Measurements from ENCODE around the gene FMN1.
A peak's percentile ranks its signal among the peaks of the same experiment; 100 is the strongest.

The FMN1 gene, protein sequence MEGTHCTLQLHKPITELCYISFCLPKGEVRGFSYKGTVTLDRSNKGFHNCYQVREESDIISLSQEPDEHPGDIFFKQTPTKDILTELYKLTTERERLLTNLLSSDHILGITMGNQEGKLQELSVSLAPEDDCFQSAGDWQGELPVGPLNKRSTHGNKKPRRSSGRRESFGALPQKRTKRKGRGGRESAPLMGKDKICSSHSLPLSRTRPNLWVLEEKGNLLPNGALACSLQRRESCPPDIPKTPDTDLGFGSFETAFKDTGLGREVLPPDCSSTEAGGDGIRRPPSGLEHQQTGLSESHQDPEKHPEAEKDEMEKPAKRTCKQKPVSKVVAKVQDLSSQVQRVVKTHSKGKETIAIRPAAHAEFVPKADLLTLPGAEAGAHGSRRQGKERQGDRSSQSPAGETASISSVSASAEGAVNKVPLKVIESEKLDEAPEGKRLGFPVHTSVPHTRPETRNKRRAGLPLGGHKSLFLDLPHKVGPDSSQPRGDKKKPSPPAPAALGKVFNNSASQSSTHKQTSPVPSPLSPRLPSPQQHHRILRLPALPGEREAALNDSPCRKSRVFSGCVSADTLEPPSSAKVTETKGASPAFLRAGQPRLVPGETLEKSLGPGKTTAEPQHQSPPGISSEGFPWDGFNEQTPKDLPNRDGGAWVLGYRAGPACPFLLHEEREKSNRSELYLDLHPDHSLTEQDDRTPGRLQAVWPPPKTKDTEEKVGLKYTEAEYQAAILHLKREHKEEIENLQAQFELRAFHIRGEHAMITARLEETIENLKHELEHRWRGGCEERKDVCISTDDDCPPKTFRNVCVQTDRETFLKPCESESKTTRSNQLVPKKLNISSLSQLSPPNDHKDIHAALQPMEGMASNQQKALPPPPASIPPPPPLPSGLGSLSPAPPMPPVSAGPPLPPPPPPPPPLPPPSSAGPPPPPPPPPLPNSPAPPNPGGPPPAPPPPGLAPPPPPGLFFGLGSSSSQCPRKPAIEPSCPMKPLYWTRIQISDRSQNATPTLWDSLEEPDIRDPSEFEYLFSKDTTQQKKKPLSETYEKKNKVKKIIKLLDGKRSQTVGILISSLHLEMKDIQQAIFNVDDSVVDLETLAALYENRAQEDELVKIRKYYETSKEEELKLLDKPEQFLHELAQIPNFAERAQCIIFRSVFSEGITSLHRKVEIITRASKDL (N-terminal part only)

DNA sequence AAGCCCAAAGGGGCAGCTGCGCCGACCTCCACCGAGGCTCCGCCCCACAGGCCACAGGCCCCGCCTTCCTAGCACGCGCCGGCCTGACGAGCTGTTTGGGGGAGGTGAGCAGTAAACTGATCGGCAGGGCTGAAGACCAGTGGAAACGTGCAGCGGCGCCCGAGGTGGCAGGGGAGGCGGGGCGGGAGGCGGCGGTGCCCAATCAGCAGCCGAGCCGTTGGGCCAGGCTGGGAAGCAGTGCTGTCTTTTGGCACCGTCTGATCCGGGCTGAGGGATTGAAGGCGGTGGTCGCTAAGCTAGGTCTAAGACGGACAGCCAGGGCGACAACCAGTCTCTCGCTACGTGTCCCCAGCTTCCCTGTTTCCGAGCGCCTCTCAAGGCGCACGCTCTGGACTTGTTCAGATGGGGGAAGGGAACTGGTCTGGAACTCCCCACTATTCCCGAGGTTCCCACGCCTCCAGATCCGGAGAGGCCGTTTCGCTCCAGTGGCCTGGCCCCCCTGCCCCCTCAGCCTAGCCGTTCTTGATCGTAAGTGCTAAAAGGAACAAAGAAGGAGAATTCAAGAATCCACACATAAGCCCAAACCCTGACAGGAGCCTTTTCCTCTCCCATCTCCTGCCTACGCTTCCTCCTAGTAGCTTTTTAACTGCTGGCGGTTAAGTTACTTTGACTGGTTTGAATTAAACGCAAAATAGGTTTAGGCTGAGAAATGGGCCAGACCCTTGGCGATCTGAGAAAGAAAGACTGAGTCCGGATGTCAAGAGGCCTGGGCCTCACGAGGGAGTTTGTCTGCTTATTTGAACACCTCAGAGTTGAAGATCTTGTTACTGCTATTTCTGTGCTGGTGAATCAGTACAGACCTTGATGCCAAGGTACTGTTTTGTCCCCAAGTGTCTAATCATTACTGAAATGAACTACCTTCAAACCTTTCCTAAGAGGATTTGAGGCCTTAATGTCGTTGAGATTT, at the start of gene FMN1:
Gene FMN1 (minus strand): TSS at position 11 of the 967 bp plus-strand sequence. CDS start 39,800 bp downstream, outside the sequence.
- peak; percentile 93 for DNase-seq (ENCODE audit: low read depth)

DNA sequence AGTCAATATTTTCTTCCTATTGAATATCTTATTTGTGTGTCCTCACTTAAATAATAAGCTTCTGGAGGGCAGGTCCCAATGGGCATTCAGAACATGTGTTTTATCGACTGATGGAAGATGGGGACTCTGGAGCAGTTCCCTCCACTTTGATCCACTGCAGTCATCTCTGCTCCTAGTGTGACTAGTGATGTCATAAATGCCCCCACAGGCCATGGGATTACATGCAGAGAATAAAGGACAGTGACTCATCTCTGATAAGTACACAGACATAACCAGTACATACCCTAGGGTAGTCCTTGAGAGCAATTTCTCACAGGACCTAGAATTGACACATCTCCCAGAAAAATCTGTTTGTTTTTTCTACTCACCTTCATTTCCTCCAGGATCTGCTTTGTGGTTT, 49.4 kb upstream of the FMN1 start:
- DNase-seq (ENCODE audit: low read depth) = peak; percentile 71

DNA sequence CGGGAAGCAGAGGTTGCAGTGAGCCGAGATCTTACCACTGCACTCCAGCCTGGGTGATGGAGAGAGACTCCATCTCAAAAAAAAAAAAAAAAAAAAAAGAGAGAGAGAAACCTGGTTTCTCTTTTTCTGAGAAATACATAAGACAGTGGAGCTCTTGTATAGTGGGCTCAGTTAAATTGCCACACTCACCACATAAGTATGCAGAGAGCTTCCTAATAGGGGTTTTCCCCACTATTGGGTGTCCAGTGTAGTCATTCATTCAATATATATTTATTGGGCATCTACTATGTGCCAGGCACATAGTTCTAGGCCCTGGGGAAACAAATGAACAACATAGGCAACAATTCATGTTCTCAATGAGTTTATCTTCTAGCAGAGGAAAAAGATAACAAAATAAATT, 48.9 kb upstream of the FMN1 start:
- DNase-seq (ENCODE audit: low read depth) = peak; percentile 57

DNA sequence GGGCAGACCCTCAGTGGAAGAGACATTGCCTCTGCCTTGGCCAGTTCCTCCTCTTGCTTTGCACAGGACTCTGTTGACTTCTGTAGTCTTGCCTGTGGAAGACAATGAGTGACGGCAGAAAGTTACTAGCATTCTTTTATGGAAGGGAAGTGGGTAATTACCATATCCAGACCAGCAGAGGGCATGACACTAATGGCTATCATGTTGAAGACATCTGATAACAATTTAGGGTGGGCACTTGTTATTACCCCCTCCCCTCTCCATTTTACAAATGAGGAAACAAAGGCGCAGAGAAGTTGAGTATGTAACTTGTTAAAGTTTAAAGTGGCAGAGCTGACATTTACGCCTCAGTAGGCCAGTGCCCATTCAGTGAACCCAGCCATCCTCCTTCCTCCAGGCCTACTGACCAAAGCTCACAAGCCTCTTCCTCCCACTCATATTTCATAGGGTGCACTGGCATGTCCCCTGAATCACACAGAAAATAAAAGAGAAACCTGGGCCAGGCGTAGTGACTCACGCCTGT, 48.2 kb upstream of the FMN1 start:
- DNase-seq (ENCODE audit: low read depth) = peak; percentile 50

DNA sequence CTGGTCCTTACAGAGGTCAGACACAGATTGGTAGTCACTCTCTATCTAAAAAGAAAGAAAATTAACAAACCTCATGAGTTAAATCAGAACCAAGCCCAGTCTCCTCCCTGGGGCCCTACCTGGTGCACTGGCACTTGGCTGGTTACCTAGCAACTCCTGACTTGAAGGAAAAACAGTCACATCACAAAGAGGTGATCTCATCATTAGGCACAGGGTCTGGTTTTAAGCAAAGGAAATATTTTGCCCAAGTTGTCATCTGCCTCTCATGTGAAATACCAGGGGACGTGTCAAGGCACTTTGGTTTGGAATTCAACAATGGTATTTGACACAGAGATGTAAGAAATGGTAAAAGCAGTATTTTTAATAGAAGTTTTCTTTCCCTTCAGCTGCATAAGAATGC, 47.7 kb upstream of the FMN1 start:
- peak; percentile 44 for DNase-seq (ENCODE audit: low read depth)

DNA sequence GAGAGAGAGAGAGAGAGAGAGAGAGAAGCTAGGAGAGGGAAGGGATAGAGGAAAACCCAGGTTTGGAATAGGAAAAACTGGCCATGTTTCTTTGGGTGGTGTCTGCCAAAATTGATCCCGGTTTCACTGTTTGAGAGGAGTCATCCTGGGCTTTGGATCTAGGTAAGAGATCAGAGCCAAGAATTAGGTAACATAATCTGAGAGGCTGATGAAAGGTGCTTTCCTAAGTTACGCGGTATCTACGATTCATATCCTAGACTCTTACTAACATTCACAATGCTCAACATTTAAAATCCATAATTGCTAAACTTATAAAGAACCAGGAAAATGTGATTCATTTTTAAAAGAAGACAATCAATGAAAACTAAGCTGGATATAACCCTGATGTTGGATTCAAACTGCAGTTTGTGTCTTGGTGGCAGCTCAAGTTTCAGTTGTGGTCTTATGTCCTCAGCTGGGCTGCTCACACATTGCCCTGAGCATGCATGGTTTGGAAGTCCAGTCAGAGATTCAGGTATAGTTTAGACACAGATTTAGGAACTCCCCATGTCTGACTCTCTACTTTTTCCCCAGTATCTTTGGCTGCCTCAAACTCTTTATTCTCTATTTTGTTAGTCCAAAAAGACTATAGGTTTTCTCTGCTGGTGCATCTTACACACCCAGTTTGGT, 42.5 kb upstream of the FMN1 start:
- no peak for DNase-seq (ENCODE audit: low read depth)

DNA sequence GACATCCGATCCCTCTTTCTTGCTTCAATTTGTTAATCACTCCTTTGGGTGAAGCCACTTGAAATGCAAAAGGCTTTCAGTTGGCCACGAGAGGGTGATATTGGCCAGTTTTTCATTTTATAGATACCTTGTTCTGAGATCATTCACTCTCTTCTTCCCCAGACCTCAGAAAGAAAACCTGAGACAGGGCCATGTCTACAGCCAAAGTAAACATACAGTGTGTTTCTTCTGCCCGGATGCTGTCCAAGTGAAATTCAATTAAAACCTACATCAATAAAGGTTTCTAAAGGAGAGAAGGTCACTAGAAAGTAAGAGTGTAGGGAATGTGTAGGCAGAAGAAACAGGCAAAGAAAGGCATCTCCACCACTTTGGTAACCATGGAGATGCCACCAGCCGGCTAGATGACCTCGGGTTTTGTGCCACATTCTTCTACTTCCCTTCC, 39.5 kb upstream of the FMN1 start:
- peak; percentile 62 for DNase-seq (ENCODE audit: low read depth)

DNA sequence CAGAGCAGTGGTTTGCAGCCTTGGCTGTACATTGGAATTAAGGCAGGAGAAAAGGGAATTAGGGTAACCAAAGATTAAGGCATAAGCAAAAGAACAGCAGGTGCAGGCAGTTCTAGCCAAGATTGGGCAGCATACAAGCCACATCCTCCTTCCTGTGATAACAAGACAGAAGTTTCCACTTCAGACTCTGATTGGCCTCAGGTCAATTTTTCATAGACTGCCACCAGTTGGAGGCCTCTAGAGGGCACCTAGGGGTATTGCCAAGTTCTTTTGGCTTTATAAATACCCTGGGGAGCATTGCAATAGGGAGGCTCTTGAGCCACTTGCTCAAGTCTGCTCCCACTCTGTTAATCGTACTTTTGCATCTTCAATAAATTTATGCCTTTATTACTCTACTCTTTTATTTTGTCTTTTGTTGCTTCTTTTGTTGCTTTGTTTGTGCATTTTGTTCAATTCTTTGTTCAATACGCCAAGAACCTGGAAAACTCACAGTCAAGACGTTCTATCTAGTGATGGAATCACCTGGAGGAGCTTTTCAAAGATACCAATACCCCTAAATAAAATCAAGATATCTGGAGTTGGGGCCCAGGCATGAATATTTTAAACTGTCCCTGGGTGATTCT, 32.2 kb upstream of the FMN1 start:
- DNase-seq (ENCODE audit: low read depth) = peak; percentile 61

DNA sequence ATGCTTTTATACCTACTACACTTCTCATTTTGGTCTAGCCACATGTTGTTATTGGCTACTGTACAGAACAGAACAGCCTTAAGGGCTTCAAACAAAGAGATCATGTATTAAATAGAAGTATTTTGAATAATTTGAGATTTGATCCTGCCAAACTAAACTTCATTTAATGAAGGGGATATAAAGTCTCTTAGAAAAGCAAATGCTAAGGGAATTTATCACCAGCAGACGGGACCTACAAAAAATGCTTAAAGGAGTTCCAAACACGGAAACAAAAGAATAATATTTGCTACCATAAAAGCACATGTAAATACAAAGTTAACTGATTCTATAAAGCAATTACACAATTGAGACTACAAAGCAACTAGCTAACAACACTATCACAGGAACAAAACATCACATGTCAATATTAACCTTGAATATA, 23.6 kb upstream of the FMN1 start:
- peak; percentile 68 for DNase-seq (ENCODE audit: low read depth)

DNA sequence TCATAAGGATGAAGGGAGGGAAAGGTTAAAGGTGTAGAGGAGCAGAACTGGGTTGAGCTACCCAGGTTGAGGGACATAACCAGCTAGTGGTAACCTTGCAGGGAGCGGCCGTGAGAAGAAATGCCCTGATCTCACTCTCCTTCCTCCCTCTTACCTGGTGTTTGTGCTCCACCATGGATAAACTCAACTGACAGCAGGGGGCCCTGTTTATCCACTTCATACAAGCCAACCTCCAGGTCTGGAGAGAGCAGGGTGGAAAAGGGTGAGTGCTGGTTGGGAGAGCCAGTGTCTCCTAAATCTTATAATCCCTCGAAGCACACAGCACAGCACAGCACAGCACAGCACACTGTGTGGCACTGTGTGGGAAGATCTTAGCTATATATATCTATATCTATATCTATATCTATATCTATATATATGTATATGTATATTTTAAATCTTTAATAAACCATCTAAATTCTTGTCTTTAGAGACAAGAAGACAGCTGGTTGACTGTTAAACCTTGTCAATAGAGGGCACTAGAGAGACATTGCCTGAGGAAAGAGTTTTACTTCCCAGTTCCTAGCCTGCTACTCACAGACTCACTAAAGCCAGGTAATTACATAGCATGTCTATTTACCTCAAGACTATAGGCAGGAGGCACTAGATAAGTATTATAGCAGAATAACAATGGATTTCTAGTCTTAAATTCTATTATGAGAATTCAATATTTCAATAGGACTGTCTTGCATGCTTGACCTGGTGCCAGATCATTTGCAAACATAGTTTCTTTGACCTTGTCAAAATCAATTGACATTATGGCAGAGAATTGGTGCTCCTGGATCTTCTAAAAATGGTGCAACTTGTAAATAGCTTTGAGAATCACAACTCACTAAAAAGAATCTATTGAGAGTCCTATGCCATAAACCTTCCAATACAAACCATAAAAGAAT, 21.7 kb upstream of the FMN1 start:
- peak; percentile 50 for DNase-seq (ENCODE audit: low read depth)

DNA sequence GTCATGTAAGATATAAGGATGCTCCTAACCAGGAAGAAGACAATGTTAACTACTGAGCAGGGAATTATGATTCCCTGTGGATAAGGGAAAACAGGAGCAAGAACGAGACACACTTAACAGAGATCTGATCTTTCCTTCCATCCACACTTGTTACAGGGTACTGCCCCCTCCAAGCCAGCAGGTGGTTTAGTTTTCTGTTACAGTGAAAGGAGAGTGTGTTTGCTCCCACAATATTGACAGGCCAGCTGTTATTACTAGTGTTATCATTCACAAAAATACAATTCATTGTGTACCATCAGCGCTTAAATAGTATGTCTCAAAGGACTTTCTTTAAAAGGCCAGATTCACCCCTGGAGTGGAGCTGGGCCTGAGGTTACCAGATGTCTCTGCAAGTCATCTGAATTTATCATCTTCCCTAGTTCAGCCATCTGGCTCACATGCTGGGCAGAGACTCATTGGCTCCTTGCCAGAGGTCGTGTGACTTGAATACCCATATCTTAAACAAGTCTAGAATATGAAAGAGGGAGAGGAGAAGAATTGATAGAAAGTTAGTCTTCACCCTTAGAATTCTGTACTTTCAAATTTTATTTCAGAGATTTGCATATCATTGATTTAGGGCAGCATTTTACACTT, 16.8 kb upstream of the FMN1 start:
- no peak for DNase-seq (ENCODE audit: low read depth)

DNA sequence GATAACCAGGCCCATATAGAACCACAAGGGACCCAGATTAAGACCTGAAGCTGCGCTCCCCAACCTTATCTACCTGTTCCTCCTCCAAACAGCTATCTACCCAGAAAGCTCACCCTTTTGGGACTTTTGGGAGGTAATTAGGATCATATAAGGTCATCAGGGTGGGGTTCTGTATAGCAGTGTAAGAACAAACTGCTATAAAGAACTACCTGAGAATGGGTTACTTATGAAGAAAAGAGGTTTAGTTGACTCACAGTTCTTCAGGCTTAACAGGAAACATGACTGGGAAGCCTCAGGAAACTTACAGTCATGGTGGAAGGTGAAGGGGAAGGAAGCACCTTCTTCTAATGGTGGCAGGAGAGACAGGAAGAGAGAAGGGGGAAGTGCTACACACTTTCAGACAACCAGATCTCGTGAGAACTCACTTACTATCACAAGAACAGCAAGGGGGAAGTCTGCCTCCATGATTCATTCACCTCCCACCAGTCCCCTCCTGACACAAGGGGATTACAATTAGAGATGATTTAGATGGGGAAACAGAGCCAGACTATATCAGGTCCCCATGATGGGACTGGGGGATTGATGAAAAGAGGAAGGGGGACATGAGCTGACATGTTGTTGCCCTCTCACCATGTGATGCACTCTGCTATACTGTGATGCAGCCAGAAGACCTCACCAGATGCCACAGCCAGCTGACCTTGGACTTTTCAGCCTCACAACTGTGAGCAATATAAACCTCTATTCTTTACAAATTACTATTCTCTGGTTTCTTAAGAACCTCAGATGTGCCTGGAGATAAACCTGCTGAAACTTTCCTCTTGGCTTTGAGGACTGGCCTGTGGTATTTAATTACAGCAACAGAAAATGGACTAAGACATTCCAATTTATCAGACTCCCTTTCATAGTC, 15.3 kb upstream of the FMN1 start:
- no peak for DNase-seq (ENCODE audit: low read depth)

DNA sequence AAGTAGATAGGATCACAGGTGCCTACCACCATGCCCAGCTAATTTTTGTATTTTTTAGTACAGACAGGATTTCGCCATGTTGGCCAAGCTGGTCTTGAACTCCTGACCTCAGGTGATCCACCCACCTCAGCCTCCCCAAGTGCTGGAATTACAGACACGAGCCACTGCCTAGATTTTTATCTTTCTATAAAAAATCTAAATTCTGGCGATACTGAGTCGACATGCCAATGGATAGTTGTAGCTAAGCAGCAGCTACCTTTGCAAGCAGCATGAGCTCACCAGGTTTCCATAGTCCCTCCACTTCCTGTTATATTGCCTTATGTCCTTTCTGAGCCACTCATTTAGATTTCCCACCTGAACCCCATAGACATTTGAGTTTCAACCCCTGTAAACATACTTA, 13.1 kb upstream of the FMN1 start:
- DNase-seq (ENCODE audit: low read depth) = no peak

DNA sequence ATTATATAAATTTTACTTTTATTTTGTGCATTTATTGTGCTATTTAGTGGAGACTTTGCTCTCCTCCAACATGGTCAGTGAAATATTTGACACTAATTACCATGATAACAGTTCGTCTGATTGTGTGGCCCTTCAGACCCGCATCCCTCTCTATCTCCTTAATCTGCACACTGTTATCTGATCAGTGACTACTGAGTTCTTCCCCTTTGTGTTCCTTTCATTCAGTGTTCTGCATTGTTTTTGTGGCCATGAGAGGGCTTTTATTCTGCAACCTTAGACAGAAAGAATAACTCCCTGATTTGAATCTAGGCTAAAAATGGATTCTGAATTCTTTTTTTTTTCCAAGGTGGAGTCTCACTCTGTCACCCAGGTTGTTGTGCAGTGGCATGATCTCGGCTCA, 11.9 kb upstream of the FMN1 start:
- DNase-seq (ENCODE audit: low read depth) = no peak

DNA sequence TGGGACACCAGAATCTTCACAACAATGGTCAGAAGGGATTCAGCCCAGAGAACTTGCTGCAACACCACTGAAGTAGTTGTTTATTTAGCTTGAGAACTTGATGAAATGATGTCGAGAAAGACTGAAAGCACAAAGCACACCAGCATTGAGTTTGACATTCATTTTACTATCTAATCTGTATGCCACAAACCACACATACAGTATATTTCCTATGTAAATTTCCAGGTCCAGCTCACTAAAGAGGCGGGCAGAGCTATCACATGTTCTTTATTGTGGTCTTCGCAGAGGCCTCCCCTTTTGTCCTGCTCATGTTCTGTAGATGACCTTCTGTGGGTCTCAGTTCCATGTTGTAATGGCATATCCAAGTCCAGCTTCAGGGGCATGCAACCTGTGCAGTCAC, 10.4 kb upstream of the FMN1 start:
- DNase-seq (ENCODE audit: low read depth) = no peak

DNA sequence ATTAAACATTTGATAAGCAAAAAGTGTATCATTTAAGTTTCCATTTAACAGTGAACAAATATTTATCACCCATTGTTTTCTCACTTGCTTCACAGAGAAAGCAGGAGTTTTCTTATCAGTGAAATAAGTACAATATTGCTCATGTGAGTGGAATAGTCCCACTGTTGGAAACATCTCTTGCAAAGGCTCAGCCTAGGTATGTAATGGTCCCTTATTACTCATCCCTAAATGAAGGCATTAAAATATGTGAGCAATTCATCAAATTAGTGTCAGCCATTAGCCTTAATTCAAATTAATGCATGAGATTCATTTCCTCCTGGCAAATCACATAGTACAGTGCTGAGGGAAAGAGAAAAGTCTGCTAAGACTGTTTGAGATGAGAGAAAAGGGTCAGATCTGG, 9.6 kb upstream of the FMN1 start:
- DNase-seq (ENCODE audit: low read depth) = no peak
